SK-N-DZ (cell line): ENCODE measurements around the gene MOBP. TPM values are rescaled to one million over a fixed set of nuclear protein-coding genes. Genes with fewer than 3 reads are reported as not detected.
"Not testable (repeated sequence)": the region's sequence is repeated elsewhere in the genome, so short reads cannot be mapped to it uniquely, and the experiment has no call there.

ENCODE experiments used
- DNase-seq: peaks from one replicate; pipeline ENCODE4 v3.0.0-alpha.2; 2015; ENCODE audit warnings: low spot score
- polyA plus RNA-seq, 2 experiments: library from polyadenylated mRNA; depleted of rRNA; stranded (reverse); fragments of >200 nt; gene quantifications; 2 replicates each; pipeline ENCODE4 v1.2.3, GENCODE V29; 2014

MOBP gene
- polyA plus RNA-seq (2014; cell fraction: cytosol; rRNA removed) = not detected in 2 replicates
- not detected in 2 replicates for polyA plus RNA-seq (2014; cell fraction: nucleus; rRNA removed)

DNA sequence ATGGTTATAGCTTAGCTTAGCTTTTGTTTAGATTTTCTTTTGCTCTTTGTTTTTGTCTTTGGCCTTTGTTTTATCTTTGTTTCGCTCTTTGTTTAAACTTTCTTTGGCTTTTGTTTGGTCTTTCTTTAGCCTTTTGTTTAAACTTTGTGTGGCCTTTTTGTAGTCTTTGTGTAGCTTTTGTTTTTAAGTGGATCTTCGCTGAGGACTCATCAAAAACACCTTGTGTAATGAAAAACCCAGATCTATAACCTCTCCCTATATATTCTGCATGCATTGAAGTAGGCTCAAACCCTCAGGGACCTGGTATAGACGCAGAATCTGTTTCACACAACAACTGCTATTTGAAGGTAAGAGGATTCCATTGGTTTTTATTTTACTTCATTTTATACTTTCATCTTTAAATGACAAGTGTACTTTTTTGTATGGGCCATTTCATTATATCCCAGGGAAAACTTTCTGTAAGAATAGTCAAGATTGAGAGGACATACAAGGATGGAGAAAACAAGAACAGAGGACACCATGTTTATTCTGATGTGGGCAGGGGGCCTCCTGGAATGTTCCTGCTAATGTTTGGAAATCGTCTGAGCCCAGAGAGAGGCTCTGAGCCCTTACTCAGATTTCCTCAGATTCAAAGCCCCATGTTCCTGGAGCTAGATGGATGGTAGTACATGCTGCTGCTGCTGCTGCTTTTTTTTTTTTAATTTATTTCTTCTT is at the start of gene MOBP:
TSS of gene MOBP (plus strand) at position 287 of the 714 bp plus-strand sequence. CDS start 34,390 bp downstream, outside the sequence.
- DNase-seq = no peak

DNA sequence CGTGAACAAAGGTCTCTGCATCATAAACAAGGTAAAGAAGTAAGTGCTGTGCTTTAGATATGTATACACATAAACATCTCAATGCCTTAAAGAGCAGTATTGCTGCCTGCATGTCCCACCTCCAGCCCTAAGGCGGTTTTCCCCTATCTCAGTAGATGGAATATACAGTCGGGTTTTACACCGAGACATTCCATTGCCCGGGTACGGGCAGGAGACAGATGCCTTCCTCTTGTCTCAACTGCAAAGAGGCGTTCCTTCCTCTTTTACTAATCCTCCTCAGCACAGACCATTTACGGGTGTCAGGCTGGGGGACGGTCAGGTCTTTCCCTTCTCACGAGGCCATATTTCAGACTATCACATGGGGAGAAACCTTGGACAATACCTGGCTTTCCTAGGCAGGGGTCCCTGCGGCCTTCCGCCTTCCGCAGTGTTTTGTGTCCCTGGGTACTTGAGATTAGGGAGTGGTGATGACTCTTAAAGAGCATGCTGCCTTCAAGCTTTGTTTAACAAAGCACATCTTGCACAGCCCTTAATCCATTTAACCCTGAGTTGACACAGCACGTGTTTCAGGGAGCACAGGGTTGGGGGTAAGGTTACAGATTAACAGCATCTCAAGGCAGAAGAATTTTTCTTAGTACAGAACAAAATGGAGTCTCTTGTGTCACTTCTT is 48.8 kb upstream of the MOBP start:
- not testable (repeated sequence) for DNase-seq

GRCh38 chr3:39419742-39420315 is 47.7 kb upstream of the MOBP start:
- DNase-seq = no peak

DNA sequence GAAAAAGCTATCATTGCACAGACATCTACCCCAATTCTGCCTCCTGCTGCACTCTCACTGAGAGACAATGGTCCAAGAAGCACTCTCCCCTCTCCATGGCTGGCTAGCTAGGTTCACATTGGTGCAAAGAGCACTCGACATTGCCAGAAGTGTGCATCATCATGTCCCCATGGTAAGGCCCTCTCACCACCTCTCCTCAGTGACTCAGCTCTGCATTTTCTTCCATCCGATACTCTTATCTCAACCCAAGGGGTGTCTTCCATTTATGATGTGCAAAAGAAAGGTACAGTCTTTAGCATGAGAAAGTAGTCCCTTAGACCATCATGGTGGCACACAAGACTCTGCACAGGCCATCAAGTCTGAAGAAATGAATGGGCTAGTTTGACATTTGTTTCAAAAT is 46.9 kb upstream of the MOBP start:
- no peak for DNase-seq

- DNase-seq = no peak
These were observed 44.0 kb upstream of the MOBP start for GRCh38 chr3:39423436-39423970.

GRCh38 chr3:39426312-39426711 is 41.2 kb upstream of the MOBP start:
- DNase-seq = no peak

DNA sequence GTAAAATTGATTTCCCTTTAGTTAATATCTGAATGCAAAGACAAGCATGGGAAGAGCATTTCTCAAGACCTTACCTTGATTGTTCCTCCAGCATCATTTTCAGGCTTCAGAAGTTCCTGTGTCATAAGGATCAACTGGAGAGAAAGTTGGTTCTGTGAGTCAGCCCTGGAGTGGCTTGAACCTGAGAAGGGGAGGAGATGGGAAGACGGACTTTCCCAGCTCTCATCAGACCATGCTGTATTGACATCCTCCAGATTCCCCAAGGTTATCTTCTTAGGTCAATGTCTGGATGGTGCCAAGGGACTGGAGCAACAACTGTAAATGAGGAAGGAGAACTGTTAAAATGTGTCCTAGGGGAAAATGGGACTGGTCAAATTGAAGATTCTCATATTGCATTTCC is 40.0 kb upstream of the MOBP start:
- no peak for DNase-seq

DNA sequence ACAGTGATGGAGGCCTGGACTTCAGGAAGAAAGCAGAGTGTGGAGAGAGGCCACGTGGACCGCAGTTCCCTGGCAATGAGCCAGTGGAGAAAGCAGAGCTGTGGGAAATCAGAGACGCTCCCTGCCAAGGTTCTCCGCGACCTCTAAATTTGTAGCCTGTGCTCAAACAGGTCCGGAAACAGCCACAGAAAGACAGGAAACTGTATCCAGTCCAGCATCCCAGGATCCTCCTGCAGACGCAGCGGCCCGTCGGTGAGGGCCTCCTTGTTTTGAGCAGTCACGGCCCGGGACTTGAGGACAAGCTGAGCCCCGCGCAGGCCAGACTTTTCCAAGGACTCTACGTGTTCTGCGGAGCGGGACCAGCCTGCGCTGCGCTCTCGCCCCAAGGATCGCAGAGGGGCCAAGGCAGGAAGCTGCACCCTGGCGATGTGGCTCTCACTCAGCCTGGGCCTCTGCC is 38.7 kb upstream of the MOBP start:
- no peak for DNase-seq

GRCh38 chr3:39429466-39429865 is 38.0 kb upstream of the MOBP start:
- DNase-seq = no peak

DNA sequence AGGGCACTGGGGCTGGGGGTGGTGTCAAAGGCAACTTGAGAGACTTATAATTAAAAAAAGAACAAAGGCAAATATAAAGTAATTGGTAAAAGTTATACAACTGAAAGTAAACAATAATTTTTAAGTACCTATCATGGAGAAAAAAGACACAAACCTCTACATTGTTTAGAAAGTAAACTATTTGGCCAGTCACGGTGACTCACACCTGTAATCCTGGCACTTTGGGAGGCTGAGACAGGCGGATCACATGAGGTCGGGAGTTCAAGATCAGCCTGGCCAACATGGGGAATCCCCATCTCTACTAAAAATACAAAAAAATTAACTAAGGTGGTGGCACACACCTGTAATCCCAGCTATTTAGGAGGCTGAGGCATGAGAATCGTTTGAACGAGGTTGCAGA is 35.1 kb upstream of the MOBP start:
- DNase-seq = no peak

DNA sequence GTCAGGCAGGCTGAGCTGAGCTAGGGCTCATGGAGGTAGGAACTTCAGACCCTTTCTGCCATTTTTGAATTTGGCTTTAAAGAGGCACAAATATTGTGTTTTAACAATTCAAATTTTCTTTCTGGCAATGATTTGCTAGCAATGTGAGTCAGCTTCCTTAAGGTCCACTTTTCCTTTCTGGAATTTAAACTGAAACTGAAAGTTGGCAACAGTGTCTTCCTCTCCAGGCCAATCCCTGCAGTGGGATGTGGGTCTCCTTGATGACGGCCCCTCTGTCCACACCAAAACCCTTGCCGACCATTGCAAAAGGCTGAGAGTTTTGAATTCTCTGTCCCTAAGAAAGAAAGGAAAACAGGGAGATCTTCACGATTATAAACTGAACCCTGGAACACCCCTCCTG is 33.8 kb upstream of the MOBP start:
- DNase-seq = no peak

- DNase-seq = no peak
These were observed 32.9 kb upstream of the MOBP start for GRCh38 chr3:39434574-39434973.

DNA sequence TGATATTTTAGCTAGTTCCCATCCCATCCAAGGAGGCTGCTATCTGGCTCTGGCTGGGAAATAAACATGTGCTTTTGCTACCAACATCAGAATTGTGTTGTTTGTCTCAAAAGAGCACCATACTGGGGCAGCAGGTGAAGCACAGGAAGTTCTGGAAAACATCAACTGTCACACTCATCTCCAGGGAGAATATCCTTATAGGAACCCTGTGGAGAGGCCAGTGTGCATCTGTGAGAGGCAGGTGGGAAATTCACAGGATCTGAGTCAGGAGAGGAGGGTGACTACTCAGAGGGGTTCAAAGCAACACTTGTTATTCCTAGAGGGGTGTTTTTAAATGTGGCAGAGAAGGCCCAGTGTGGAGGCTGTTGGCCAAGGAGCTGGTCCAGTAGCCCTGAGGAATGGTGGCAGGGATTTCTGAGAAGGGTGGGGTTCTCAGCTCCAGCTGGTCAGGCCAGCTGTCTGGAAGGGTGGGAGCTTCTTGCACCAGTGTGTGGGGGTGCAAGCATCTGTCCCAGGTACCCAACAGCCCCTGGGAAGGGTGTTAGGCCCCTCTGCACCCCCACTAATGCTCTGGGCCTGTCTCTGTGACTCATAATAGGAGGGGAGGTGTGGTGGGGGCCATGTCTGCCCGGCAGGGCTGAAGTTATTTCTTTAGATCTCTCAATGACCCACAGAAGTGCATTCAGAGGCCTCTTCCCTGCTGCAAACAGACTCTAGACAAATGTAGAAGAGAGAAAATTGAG is 32.3 kb upstream of the MOBP start:
- DNase-seq = peak; percentile 93

- DNase-seq = no peak
These were observed 28.6 kb upstream of the MOBP start for GRCh38 chr3:39438880-39439279.

- no peak for DNase-seq
These were observed 27.2 kb upstream of the MOBP start for GRCh38 chr3:39440316-39440715.

DNA sequence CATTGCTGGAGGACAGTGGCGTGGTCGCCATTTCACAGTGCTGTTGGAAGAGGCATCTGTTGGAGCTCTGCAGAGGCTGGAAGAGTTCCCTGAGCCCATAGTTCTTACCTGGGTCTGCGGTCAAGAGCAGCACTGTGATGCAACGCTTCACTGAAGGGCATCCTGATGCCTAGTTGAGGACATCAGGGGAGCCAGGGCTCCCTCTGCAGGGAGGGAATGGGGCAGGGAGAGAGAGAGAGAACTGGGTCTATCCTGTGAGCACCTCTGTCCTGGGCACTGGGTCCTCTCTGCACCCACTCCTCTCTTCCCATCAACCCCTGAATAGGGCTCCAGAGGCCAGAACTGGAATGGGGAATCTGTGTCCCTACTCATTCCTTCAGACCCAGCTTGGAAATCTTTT is 23.9 kb upstream of the MOBP start:
- peak; percentile 41 for DNase-seq

DNA sequence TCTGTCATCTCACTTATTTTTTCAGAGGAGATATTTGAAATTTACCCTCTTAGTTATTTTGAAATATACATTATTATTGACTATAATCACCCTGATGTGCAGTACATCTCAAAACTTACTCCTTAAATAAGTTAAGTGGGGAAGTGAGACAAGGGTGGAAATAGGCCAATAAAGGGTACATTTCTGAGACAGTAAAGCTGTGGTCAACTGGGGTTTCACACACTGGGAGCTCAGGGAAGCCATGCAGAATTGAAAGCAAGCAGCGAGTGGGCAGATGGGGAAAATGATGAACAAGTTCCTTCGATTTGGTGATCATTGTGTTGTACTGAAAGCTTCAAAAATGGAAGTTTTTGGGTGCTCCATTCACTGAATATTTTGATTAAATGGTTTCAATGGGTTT is 21.6 kb upstream of the MOBP start:
- DNase-seq = no peak

- no peak for DNase-seq
These were observed 21.0 kb upstream of the MOBP start for GRCh38 chr3:39446444-39446843.

GRCh38 chr3:39447637-39448483 is 19.6 kb upstream of the MOBP start:
- DNase-seq = peak; percentile 79

- no peak for DNase-seq
These were observed 18.8 kb upstream of the MOBP start for GRCh38 chr3:39448506-39449233.
